ENCODE measurements around the gene MAN1B1.
A peak's percentile ranks its signal among the peaks of the same experiment; 100 is the strongest.
"Not testable (repeated sequence)": the region's sequence is repeated elsewhere in the genome, so short reads cannot be mapped to it uniquely, and the experiment has no call there.

The MAN1B1 gene

GRCh38 chr9:137112564-137113384, 26.0 kb downstream of the MAN1B1 start:
- DNase-seq = no peak

DNA sequence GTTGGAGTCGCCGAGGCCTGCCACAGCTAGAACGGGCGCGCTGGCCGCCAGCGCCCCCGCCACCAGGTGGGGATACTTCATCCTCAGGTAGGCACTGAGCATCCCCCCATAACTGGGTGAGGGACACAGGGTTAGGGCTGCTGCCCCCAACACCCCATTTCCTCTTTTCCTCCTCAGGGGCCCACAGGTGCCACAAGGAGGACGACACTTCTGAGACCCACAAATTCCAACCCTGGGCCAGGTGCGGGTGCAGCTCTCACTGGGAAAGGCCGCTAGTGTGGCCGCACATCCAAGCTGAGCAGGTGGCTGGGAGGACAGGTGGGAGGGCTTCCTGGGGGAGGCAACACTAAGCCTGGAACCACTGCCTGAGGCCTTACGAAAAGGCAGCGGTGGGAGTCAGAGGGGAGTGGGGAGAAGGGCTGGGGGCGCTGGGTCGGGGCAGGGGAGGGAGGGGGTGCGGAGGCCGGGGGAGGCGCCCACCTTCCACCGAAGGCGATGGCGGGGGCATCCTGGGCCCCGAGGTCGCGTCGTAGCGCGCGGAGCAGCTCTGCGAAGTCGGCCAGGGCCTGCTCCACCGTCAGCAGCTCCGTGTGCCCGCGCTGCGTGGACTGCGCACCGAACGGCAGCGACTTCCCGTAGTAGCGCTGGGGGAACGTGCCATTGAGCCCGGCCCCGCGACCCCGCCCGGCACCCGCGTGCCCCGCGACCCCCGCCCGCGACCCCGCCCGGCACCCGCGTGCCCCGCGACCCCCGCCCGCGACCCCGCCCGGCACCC, 26.8 kb downstream of the MAN1B1 start:
- DNase-seq = peak in 1 of 2 donors; percentile 32

DNA sequence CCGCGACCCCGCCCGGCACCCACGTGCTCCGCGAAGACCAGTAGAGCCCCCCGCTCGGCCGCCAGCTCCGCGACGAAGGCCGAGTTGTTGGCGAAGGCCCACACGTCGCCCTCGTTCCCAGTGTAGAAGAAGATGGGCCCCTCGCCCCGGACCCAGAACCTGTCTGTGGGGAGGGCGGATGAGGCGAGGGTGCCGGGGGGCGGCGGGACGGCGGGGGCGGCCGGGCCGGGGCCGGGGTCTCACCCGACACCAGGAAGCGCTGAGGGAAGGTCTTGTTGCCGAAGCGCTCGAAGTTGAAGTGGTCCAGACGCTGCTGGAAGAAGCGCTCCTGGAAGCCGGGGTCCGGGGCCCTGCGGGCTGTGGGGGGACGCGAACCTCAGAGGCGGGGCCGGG, 27.4 kb downstream of the MAN1B1 start:
- no peak for DNase-seq

DNA sequence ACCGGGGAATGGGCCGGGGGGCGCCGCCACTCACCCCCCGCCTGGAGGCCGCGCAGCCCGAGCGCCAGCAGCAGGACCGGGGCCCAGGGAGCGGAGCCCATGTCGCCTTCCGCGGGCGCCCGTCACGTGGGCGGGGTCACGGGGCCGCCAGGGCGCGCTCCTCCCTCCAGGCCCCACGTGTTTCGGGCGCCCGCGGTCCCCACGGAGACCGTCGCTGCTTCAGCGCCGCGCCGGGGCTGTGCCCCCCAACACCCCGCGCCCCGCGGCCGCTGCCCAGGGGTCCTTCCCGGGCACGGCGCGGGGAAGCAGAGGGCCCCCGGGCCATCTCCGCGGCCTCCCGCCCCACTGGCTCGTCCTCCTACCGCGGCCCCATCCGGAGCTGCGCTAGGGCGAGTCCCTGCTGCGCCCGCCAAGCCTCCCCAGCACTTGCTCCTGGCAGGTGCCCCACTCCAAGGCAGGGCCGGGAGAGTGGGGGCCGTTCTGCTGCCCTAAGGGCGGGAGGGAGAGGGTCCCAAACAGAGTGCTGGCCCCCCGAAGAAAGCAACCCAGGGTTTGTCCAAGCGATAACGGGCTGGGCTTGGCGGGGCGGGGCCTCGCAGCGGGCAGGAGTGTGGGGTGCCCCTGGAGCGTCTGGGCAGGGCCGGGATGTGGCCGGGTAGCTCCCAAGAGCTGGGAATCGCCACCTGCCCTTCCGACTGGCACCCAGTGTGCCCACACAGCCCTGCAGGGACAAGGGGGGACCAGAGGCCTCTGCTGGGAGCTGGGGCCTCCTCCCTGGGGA, 28.0 kb downstream of the MAN1B1 start, which contains the start of gene DPP7:
Gene DPP7 (minus strand): TSS at position 121 of the 781 bp plus-strand sequence. CDS start 20 bp downstream, at position 101.
- DNase-seq = peak; percentile 70 to 82

- DNase-seq = no peak
Measured at GRCh38 chr9:137115394-137116026, 28.7 kb downstream of the MAN1B1 start.

DNA sequence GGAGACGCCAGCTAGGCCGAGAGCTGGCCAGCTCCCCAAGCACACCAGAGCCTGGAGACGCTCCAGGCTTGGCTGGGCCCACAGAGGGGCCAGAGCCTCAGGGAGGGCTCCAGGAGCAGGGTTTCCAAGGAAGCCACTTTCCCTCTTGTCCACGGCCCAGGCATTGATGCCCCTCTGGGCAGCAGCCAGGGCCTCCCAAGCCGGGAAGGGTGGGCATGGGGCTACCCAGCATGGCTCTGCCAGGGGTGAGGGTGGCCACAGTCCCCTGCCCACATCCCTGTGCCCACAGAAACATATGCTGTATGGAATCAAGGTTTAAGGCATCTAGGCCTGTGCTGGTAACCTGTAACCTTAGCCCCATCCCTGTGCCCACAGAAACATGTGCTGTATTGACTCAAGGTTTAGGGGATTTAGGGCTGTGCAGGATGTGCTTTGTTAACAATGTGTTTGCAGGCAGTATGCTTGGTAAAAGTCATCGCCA, 29.3 kb downstream of the MAN1B1 start:
- DNase-seq = no peak

DNA sequence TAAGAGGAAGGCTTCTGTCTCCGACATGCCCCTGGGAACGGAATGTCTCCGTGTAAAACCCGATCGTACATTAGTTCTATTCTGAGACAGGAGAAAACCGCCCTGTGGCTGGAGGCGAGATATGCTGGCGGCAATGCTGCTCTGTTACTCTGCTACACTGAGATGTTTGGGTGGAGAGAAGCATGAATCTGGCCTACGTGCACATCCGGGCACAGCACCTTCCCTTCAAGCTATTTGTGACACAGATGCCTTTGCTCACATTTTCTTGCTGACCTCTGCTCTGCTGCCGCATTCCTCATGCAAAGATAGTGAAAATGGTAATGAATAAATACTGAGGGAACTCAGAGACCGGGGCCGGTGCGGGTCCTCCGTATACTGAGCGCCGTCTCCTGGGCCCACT, 29.9 kb downstream of the MAN1B1 start:
- DNase-seq = no peak

DNA sequence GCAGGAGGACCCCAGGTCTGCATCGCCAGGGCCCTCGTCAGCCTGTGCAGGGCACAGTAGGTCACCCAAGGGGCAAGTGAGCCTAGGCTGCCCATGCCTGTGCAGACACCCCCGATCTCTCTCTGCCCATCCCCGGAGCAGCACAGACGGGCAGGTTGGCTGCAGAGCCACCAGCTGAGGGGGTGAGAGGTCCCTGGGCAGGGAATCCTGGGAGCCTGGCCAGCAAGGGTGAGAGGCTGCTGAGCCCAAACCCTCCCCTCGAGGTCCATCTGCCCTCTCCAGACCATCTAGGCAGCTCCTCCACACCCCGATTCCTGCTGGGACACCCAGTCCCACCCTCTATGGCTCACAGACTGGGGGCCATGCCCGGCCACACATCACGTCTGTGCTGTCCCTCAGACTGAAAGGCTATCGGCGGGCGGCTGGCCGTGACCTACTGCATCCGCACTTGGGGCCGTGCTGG, 30.5 kb downstream of the MAN1B1 start:
- no peak for DNase-seq

DNA sequence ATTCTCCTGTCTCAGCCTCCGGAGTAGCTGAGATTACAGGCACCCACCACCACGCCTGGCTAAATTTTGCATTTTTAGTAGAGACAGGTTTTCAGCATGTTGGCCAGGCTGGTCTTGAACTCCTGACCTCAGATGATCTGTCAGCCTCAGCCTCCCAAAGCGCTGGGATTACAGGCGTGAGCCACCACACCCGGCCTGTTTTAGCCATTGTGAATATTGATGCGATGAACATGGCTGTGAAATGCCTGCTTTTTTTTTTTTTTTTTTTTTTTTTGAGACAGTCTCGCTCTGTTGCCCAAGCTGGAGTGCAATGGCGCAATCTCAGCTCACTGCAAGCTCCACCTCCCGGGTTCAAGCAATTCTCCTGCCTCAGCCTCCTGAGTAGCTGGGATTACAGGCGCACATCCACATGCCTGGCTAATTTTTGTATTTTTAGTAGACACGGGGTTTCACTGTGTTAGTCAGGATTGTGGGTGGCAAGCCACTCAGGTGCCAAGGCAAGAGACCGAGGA, 31.4 kb downstream of the MAN1B1 start:
- DNase-seq = not testable (repeated sequence)

DNA sequence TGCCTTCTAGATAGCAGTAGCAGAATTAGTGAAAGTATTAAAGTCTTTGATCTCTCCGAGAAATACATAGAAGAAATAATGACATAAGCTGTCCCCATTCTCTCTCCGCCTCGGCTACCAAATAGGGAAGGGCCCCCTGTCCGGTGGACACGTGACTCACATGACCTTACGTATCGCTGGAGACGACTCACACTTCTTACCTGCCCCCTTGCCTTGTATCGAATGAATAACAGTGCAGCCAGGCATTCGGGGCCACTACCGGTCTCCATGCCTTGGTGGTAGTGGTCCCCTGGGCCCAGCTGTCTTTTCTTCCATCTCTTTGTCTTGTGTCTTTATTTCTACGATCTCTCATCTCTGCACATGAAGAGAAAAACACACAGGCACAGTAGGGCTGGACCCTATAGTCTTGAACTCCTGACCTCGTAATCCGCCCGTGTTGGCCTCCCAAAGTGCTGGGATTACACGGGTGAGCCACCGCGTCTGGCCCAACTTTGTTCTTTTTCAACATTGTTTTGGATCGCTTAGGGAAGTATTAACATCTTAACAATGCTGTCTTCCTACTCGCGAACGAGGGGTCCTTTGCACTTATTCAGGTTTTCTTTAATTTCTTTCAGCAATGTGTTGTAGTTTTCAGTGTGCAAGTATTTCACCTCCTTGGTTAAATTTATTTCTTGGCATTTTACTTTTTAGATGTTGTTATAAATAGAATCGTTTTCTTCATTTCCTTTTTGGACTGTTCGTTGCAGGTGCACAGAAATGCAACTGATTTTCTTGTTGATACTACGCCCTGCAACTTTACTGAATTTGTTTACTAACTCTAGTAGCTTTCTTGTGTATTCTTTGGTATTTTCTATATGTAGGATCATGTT, 35.4 kb downstream of the MAN1B1 start:
- DNase-seq = not testable (repeated sequence)

DNA sequence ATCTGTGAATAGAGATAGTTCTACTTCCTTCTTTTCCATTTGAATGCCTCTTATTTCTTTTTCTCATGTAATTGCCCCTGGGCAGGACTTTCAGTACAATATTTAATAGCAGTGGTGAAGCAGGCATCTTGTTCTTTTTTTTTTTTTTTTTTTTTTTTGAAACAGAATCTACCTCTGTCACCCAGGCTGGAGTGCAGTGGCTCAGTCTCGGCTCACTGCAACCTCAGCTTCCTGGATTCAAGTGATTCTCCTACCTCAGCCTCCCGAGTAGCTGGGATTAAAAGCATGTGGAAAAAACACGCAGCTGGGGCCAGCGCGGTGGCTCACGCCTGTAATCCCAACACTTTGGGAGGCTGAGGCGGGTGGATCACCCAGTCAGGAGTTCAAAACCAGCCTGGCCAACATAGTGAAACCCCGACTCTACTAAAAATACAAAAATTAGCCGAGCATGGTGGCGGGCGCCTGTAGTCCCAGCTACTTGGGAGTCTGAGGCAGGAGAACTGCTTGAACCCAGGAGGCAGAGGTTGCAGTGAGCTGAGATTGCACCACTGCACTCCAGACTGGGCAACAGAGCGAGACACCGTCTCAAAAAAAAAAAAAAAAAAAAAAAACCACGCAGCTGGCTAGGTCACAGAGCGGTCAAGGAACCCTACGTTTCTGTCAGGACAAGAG, 36.1 kb downstream of the MAN1B1 start:
- DNase-seq = not testable (repeated sequence)

DNA sequence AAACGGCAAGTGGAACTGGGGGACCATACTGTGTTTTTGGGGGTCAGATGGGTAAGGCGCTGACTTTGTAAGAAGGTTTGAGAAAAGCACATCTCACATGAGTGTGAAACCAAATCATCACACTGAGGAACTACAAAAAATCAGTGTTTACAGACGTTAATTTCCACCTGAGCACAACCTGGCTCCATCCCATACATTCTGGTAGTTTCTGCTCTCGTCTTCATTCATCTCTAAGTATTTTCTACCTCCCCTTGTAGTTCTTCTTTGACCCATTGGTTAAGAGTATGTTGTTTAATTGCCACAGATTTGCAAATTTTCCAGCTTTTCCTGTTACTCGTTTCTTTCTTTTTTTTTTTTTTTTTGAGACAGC, 36.7 kb downstream of the MAN1B1 start:
- DNase-seq = no peak

DNA sequence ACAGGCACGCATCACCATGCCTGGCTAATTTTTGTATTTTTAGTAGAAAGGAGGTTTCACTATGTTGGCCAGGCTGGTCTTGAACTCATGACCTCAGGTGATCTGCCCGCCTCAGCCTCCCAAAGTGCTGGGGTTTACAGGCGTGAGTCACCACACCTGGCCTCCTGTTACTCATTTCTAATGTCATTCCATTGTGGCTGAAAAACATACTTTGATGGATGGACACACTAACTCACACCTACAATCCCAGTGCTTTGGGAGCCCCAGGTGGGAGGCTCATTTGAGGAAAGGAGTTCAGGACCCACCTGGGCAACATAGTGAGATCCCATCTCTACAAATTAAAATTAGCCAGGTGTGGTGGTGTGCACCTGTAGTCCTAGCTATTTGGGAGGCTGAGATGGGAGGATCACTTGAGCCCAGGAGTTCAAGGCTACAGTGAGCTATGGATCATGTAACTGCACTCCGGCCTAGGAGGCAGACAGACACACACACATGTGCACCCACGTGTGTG, 37.2 kb downstream of the MAN1B1 start:
- DNase-seq = not testable (repeated sequence)

GRCh38 chr9:137126786-137127185, 40.0 kb downstream of the MAN1B1 start:
- no peak for DNase-seq

GRCh38 chr9:137127301-137128157, 40.7 kb downstream of the MAN1B1 start:
- DNase-seq = peak; percentile 39 to 52

DNA sequence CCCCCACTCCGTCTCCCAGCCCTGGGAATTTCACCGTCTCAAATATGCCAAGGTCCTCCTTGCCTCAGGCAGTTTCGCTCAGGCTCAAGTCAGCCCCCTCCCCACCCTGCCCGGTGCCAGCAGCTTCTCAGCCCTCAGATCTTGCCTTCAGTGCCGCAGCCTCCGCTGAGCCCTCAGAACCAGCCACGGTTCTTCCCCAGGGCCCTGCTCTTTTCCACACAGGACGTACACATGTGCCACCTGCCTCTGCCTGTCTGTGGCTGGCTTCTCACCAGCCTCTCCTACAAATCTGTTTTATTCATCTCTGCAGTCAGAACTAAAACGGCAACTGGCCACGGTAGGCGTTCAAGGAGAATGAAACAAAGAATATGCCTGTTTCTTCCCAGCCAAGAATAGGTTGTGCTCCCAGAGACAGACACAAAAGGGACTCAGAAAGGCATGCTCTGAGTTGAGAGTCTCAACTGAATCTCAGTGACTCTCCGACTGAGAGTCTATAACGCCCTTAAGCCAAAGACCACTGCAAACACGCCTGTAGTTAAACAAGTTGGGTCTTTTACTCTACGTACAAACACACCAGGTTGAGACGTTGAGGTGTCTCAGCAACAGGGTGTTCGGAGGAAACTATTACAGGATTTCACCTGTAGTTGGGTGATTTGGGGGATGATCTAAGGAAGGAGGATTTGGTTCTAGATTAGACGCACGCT, 41.5 kb downstream of the MAN1B1 start:
- no peak for DNase-seq

DNA sequence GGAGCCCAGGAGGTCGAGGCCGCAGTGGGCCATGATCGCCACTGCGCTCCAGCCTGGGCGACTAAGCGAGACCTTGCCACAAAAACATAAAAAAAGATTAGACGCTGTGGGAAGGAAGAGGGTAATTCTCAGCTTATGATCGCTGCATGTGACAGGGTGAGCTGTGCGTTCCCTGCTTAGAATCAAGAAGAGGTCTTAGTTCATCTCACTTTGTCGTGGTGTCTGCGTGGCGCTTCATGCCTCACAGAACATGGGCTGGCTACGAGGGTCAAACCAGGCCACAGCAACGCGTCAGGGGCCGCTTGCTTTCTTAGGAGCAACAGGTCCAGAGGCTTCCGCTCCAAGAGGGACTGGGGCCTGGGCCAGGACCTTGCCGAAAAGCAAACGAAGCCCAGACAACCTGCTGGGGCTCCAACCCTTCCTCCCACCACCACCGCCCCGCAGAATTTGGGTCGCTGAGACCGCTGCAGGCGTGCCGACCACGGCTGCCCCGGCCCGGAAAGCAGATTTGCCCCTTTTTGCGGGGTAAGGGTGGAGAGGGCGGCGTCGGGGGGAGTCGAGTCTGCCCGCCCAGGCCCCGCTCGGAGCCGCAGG, 42.2 kb downstream of the MAN1B1 start:
- DNase-seq = peak in 1 of 2 donors; percentile 23

Measured in CD4-positive, alpha-beta T cell treated with Interferon alpha-2 for 1 hour (primary cell).